Hepatocyte (in vitro differentiated cells): ENCODE measurements around the gene HOXB6. TPM values are rescaled to one million over a fixed set of nuclear protein-coding genes. Genes with fewer than 3 reads are reported as not detected.

Experiments
- DNase-seq: peaks from one replicate; pipeline ENCODE4 v3.0.0-alpha.2; 2016; ENCODE audit warnings: low spot score
- H2AFZ ChIP-seq: fragments of 200-600 bp; sonication (generic); 2 replicates; pipeline ENCODE4 v1.6.0; 2016; ENCODE audit warnings: antibody characterized with exemption, mild to moderate bottlenecking
- H3K27ac ChIP-seq: fragments of 200-600 bp; sonication (generic); 2 replicates; pipeline ENCODE4 v1.5.1; 2016; ENCODE audit warnings: mild to moderate bottlenecking
- H3K27me3 ChIP-seq: fragments of 200-600 bp; sonication (generic); 2 replicates; pipeline ENCODE4 v1.6.1; 2016
- H3K36me3 ChIP-seq: fragments of 200-600 bp; sonication (generic); replicated peaks from 2 replicates; pipeline ENCODE4 v1.5.1; 2016; ENCODE audit warnings: low read depth; ENCODE audit not compliant: insufficient read depth
- H3K4me1 ChIP-seq: fragments of 200-600 bp; sonication (generic); 2 replicates; pipeline ENCODE4 v1.5.1; 2016; ENCODE audit warnings: mild to moderate bottlenecking, moderate library complexity; ENCODE audit not compliant: insufficient read depth
- H3K4me2 ChIP-seq: fragments of 200-600 bp; sonication (generic); 2 replicates; pipeline ENCODE4 v1.6.0; 2016
- H3K4me3 ChIP-seq: fragments of 200-600 bp; sonication (generic); 2 replicates; pipeline ENCODE4 v1.5.1; 2016; ENCODE audit warnings: mild to moderate bottlenecking
- H3K79me2 ChIP-seq: fragments of 200-600 bp; sonication (generic); 2 replicates; pipeline ENCODE4 v1.6.0; 2017; ENCODE audit warnings: mild to moderate bottlenecking
- H3K9me2 ChIP-seq: fragments of 200-600 bp; sonication (generic); replicated peaks from 2 replicates; pipeline ENCODE4 v1.6.0; 2017; ENCODE audit warnings: mild to moderate bottlenecking; ENCODE audit not compliant: insufficient read depth
- H3K9me3 ChIP-seq: fragments of 200-600 bp; sonication (generic); 2 replicates; pipeline ENCODE4 v1.5.1; 2016; ENCODE audit warnings: low read depth, mild to moderate bottlenecking
- H4K20me1 ChIP-seq: fragments of 200-600 bp; sonication (generic); 2 replicates; pipeline ENCODE4 v1.6.0; 2016; ENCODE audit warnings: mild to moderate bottlenecking; ENCODE audit not compliant: insufficient read depth, poor library complexity, severe bottlenecking
- EZH2 ChIP-seq: fragments of 200-600 bp; sonication (generic); IDR thresholded peaks from 2 replicates; pipeline ENCODE4 v1.6.1; 2016; ENCODE audit warnings: antibody characterized with exemption, mild to moderate bottlenecking, borderline replicate concordance
- EZH2phosphoT487 ChIP-seq: fragments of 200-600 bp; sonication (generic); IDR thresholded peaks from one replicate; pipeline ENCODE4 v1.6.1; 2018; ENCODE audit warnings: antibody characterized with exemption, mild to moderate bottlenecking, low read depth, moderate library complexity; ENCODE audit not compliant: unreplicated experiment, severe bottlenecking
- WGBS: methylation state at CpG from one replicate; pipeline ENCODE4 v1.1.6; 2016; ENCODE audit warnings: low lambda C conversion rate; ENCODE audit errors: missing lambda C conversion rate; 5-methylcytosine and 5-hydroxymethylcytosine counted together
- polyA plus RNA-seq: library from polyadenylated mRNA; unstranded; fragments of >200 nt; fragmentation: Nextera tagmentation; extraction: Ambion mirVana; gene quantifications from 2 replicates; pipeline ENCODE4 v1.2.1, GENCODE V29; 2016
- total RNA-seq: library from RNA; depleted of rRNA; stranded (reverse); fragments of >200 nt; gene quantifications from 2 replicates; pipeline ENCODE4 v1.2.3, GENCODE V29; 2014
- TF ChIP-seq, protein P1 (sequence below): fragments of 200-600 bp; sonication (generic); IDR thresholded peaks from 2 replicates; pipeline ENCODE4 v1.5.1; 2016; ENCODE audit warnings: antibody characterized with exemption, mild to moderate bottlenecking; ENCODE audit not compliant: poor library complexity

HOXB6 gene
- 4.1 and 4.8 TPM in 2 replicates for total RNA-seq
- polyA plus RNA-seq, result 7.7 and 12.9 TPM in 2 replicates

GRCh38 chr17:48604770-48605329 is at the start of gene HOXB6:
Gene HOXB6, minus strand, starts transcription at chr17:48604986. Its CDS starts 6,836 bp downstream, at chr17:48598150.
- H3K36me3 ChIP-seq, result no peaks in the 10 kb centered on the region
- DNase-seq, result peak; percentile 38
- peak within 1 kb of the TSS; percentile 15 for H3K4me3 ChIP-seq
- TF ChIP-seq EZH2phosphoT487 (no peak), EZH2 (no peak)
- TF ChIP-seq, protein P1, sequence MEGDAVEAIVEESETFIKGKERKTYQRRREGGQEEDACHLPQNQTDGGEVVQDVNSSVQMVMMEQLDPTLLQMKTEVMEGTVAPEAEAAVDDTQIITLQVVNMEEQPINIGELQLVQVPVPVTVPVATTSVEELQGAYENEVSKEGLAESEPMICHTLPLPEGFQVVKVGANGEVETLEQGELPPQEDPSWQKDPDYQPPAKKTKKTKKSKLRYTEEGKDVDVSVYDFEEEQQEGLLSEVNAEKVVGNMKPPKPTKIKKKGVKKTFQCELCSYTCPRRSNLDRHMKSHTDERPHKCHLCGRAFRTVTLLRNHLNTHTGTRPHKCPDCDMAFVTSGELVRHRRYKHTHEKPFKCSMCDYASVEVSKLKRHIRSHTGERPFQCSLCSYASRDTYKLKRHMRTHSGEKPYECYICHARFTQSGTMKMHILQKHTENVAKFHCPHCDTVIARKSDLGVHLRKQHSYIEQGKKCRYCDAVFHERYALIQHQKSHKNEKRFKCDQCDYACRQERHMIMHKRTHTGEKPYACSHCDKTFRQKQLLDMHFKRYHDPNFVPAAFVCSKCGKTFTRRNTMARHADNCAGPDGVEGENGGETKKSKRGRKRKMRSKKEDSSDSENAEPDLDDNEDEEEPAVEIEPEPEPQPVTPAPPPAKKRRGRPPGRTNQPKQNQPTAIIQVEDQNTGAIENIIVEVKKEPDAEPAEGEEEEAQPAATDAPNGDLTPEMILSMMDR, result no peak
- peak within 1 kb of the TSS; percentile 81 for H3K27ac ChIP-seq
- no peaks in the 10 kb centered on the region for H4K20me1 ChIP-seq
- peaks cover 6% of the 10 kb centered on the region for H3K4me1 ChIP-seq
- no peaks in the 10 kb centered on the region for H3K79me2 ChIP-seq
- H3K9me2 ChIP-seq, result no peaks in the 10 kb centered on the region
- no peak within 1 kb of the TSS for H2AFZ ChIP-seq
- no peaks in the 10 kb centered on the region for H3K9me3 ChIP-seq
- peak within 1 kb of the TSS; percentile 71 for H3K4me2 ChIP-seq
- peaks cover 96% of the 10 kb centered on the region for H3K27me3 ChIP-seq
- 33% methylated on average over 16 of the region's 16 CpGs for WGBS

GRCh38 chr17:48649741-48650140 is 45.0 kb upstream of the HOXB6 start:
- Histone ChIP-seq H3K4me1 (no peaks in the 10 kb centered on the region), H3K79me2 (no peaks in the 10 kb centered on the region), H3K27ac (no peak overlapping the region), H4K20me1 (no peaks in the 10 kb centered on the region), H3K36me3 (no peaks in the 10 kb centered on the region), H3K4me3 (no peak overlapping the region), H3K4me2 (no peak overlapping the region), H3K9me3 (no peaks in the 10 kb centered on the region), H3K27me3 (peaks cover 66% of the 10 kb centered on the region), H3K9me2 (no peaks in the 10 kb centered on the region), H2AFZ (no peak overlapping the region)
- 91% methylated on average over 1 of the region's 1 CpG for WGBS
- TF ChIP-seq EZH2phosphoT487 (no peak), EZH2 (no peak)
- TF ChIP-seq, protein P1, result no peak
- no peak for DNase-seq

DNA sequence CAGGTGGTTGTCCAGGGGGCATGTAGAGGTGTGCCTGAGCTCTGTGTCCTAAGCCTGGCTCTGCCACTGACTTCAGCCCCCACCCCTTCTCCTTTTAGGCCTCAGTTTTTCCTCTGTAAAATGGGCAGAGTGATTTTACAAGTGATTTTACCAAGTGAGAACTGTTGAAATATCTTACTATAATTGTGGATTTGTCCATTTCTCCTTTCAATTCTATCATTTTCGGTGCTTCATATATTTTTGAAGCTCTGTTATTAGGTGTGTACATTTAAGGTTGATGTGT is 43.1 kb upstream of the HOXB6 start:
- no peaks in the 10 kb centered on the region for H3K9me2 ChIP-seq
- no peak overlapping the region for H2AFZ ChIP-seq
- H3K36me3 ChIP-seq, result no peaks in the 10 kb centered on the region
- no peak for DNase-seq
- H3K27ac ChIP-seq, result no peak overlapping the region
- no peaks in the 10 kb centered on the region for H3K79me2 ChIP-seq
- peaks cover 84% of the 10 kb centered on the region for H3K27me3 ChIP-seq
- H3K4me3 ChIP-seq, result no peak overlapping the region
- no peaks in the 10 kb centered on the region for H3K9me3 ChIP-seq
- no peaks in the 10 kb centered on the region for H4K20me1 ChIP-seq
- TF ChIP-seq EZH2, result no peak
- no peak for TF ChIP-seq EZH2phosphoT487
- TF ChIP-seq, protein P1, result no peak
- H3K4me2 ChIP-seq, result peak overlapping the region; percentile 75
- WGBS, result 64% methylated on average over 1 of the region's 1 CpG
- no peaks in the 10 kb centered on the region for H3K4me1 ChIP-seq
